T-helper 2 cell (primary cell): Measurements from ENCODE around the gene TNP2.
A peak's percentile ranks its signal among the peaks of the same experiment; 100 is the strongest.
"Not testable (repeated sequence)": the region's sequence is repeated elsewhere in the genome, so short reads cannot be mapped to it uniquely, and the experiment has no call there.

Source experiments
- DNase-seq, 5 experiments: peaks; one replicate each; pipeline versions ENCODE4 v3.0.0 to v3.0.0-alpha.2; 2012 to 2022

Gene TNP2

DNA sequence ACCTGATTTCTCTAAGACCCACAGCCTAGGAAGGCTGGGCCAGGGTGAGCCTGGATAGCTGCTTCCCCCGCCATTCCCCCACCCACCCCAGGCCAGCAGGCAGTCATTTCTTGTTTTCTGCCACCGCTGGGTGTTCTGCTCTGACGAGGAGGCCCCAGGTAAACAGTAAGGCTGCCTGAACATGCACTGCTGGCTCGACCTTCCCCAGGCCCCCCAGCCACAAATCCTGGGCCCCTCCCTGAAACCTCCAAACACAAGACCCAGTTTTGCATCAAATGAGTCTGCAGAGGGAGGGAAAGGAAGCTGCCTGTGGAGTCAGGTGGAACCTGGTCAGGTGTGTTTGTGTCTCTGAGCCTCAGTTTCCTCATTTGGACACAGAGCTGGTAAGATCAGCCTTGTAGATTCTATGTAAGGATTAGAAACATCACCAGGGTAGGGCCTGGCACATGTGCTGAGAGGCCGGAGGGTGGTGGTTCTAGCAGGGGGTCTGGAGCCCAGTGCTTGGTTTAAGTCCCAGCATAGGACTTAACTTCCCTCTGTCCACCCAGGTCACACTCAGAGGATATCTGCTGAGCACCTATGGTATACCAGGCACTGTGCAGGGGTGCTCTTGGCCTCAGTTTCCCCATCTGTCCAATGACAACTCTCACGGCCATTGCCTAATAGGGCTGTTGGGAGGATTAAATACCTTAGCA, 30.9 kb upstream of the TNP2 start:
- DNase-seq, result no peak

DNA sequence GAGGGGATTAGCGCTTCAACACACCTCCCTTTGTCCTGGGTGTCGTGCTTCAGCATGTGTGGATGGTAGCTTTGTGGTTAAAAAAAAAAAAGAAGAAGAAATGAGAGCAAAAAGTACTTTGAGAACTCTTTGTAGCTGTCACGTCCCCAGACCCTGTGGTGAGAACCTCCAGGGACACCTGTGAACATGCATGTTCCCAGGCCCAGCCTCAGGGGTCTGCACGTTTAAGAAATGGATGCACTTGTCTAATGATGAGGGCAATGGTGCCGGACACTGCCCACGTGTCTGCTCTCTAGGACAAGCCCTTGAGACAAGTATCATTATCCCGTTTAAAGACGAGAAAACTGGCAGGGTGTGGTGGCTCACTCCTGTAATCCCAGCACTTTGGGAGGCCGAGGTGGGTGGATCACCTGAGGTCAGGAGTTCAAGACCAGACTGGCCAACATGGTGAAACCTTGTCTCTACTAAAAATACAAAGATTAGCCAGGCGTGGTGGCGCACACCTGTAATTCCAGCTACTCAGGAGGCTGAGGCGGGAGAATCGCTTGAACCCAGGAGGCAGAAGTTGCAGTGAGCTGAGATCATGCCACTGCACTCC, 29.9 kb upstream of the TNP2 start:
- not testable (repeated sequence) for DNase-seq

DNA sequence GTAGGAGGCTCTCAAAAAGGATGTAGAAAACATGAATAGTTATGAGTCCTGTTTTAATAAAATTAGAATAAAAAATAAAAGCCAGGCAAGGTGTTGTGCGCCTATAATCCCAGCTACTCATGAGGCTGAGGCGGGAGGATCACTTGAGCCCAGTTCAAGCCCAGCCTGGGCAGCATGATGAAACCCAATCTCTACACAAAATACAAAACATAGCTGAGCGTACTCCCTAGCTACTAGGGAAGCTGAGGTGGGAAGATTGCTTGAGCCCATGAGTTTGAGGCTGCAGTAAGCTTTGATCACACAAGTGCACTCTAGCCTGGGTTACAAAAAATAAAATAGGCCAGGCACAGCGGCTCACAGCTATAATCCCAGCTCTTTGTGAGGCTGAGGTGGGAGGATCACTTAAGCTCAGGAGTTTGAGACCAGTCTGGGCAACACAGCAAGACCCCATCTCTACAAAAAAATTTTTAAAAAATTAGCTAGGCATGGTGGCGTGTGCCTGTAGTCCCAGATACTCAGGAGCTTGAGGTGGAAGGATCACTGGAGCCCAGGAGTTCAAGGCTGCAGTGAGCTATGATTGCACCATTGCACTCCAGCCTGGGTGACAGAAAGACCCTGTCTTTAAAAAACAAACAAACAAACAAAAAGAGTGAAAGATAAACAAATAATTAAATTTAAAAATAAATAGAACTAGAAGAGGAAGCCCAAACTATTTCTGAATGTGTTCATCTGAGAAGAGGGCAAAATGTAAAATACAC, 29.2 kb upstream of the TNP2 start:
- no peak for DNase-seq

DNA sequence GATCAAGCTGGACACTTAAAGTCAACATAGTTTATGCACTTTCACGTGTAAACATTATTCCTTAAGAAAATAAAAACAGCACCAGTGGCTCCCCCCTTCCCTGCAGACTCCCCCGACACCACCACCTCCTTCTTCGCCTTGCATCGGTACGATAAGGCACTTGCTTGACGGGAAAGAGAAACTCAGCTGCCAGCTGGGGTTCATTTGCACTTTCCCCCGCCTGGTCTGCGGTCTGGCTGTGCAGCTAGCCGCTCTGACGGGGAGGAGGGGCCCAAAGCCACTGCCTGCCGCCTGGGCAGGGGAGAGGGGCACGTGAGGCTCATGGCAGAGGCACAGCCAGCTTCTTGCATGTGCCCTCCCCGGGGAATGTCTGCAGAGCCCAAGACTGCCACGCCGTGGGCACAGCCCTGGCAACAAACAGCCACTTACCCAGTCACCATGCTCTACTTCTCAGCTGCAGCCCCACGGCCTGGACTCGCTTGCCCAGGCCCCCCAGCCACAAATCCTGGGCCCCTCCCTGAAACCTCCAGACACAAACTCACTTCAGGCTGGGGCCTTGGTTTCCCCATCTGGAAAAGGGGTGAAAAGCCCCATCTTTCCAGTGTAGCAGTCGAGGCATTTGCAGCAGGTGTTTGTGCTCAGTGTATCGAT, 28.5 kb upstream of the TNP2 start:
- peak; percentile 17 to 90 (median 35) for DNase-seq

DNA sequence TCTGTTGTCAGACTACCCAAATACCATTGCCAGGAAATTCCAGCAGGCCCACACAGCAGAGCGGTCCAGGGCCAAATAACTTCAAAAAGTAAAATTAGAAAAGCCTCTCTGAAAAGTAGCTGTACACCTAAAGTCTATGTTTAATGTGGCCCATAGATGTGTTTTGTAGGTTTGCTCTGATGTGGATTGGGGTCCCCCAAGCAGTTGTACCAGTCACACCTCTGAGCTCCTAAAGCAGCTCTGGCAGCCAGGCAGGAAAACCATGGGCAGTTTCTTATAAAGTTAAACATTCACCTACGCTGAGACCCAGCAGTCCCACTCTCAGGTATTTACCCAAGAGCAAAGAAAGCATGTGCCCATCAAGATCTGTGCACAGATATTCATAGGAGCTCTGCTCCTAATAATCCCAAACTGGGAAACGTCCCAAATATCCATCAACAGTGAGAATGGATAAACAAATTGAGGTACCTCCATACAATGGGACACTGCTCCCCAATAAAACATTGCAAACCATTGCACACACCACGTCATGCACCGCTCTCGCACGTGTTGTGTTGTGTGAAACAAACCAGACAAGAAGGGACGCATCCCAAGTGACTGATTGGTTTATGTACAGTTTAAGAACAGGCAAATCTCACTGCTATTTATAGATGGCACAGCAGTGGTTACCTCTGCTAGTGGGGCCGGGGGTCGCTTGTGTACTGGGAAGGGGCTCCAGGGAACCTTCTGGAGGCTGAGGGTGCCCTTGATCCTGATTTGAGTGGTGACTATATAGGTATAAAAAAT, 27.8 kb upstream of the TNP2 start:
- DNase-seq, result no peak

DNA sequence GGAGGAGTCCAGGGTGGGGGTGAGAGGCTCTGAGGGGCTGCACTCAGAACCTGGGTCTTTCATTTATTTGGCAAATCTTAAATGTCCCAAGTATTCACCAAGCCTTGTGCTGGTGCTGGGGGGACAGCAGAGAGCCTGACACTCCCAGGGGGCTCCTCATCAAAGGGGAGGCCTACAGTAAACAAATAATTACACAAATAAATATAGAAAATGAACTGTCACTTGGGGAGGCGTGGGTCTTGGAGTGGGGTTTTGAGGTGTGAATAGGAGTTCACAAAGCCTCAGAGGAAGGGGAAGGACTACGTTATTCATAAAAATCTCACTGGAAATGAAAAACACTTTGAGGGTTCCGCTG, 27.2 kb upstream of the TNP2 start:
- DNase-seq, result no peak

DNA sequence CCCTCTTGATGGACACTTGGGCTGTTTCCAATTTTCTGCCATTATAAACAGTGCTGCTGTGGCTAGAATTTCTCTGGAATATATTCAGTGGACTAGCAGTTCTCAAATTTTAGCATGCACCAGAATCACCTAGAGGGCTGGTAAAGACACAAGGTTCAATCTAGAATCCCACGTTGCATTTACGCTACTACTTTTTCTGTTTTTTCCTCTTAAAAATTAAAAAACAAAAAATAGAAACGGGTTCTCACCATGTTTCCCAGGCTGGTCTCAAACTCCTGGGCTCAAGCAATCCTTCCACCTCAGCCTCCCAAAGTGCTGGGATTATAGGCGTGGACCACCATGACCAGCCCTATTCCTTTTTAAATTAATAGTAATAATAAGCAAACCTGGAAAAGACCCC, 26.5 kb upstream of the TNP2 start:
- DNase-seq, result no peak

DNA sequence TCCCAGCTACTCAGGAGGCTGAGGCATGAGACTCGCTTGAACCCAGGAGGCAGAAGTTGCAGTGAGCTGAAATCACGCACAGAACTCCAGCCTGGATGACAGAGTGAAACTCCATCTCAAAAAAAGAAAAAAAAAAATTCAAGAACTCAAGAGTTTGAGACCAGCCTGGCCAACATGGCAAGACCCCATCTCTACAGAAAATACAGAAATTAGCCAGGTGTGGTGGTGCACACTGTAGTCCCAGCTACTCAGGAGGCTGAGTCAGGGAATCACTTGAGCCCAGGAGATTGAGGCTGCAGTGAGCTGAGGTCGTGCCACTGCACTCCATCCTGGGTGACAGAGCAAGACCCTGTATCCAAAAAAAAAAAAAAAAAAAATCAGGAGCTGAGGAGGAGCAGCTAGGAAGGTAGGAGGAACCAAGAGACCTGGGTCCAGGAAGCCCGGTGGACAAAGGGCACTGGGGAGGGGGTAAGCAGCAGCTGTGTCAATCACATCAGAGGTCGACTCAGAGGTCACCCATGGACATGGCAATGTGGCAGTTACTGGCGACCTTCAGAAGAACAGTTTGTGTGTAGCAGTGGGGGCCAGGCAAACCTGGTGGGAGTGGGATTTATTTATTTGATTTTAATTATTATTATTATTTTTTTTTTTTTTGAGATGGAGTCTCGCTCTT, 23.1 kb upstream of the TNP2 start:
- no peak for DNase-seq

DNA sequence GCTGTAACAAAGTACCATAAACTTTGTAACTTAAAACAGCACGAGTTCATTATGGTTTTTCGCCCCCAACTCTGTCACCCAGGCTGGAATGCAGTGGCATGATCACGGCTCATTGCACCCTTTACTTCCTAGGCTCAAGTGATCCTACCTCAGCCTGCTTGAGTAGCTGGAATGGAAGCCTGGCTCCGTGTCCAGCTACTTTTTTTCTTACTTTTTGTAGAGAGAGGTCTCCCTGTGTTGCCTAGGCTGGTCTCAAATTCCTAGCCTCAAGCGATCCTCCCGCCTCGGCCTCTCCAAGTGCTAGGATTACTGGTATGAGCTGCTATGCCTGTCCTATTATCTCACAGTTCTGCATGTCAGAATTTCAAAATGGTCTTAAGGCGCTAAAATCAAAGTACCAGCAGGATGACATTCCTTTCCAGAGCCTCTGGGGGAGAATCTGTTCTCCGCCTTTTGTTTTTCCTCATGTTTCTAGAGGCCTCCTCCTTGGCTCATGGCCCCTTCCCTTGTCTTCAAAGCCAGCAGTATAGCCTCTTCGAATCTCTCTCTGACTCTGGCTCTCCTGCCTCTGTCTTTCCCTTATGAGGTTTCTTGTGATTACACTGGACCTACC, 22.1 kb upstream of the TNP2 start:
- DNase-seq, result no peak

DNA sequence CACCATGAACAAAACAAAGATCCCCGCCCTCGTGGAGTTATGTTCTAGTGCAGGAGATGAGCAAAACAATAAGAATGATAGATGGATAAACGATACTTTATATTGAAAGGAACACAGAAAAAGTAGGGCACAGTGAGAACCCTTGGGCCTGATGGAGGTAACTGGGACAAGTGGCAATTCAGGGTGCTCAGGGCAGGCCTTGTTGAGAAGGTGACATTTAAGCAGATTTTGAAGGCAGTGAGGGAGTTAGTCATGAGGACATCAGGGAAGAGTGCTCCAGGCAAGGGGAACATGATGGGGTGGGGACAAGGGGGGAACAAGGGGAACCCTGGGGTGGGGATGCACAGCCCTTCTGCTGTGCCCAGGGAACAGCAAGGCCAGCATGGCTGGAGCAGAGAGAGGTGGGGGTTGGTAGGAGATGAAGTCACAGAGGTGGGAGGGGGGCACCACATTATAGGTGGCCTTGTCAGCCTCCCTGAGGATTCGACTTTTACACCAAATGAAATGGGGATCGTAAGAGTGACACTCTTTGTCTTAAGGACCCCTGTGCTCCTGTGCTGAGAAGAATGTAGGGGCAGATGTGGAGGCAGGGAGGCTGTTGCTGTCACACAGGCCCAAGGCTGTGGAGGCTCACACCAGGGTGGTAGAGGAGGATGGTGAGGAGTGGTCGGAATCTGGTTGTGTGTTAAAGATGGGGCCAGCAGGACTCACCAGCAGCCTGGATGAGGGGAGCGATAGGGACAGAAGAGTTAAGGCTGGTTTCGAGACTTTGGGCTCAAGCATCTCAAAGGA, 21.2 kb upstream of the TNP2 start:
- DNase-seq, result no peak

DNA sequence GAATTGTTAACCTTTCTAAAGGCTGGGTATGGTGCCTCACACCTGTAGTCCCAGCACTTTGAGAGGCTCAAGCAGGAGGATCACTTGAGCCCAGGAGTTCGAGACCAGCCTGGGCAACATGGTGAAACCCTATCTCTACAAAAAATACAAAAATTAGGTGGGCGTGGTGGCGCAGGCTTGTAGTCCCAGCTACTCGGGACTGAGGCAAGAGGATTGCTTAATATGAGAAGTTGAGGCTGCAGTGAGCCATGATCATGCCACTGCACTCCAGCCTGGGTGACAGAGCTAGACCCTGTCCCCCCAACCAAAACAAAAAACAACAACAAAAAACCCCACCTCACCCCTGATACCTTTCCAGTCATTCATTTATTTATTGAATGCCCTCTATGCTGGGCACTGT, 20.6 kb upstream of the TNP2 start:
- DNase-seq, result not testable (repeated sequence)

DNA sequence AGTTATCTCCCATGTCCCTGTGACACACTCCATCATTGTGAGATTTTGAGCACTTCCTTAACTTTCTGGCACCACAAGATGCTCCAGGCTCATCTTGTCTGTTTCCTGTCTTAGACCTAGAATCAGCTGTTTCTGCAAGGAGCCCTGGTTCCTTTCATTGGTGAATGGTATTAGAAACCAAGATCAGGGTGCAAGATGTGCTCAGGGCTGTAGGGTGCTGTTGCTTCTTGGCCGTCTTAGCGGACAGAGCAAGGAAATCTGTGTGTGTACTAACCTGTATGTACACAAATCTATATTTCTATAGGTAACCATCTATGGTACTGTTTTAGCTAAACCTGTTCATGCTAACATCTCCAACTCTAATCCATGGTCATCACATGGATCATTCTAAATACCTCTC, 20.1 kb upstream of the TNP2 start:
- no peak for DNase-seq

DNA sequence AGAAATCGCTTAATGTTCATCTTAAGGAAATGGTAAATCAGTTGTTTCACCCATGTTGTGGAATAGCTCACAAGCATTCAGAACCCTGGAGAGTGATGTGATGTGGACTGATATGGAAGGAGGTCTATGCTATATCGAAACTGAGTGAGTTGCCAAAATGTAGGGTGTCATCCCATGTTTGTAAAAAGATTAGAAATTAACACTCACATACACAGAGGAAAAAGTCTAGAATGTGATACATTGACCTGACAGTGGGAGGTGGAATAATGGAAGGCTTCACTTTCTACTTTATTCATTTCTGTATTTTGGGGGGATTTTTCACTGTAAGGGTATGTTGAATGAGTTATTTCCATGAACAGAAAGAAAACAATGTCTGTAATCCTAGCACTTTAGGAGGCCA, 16.7 kb upstream of the TNP2 start:
- no peak for DNase-seq

DNA sequence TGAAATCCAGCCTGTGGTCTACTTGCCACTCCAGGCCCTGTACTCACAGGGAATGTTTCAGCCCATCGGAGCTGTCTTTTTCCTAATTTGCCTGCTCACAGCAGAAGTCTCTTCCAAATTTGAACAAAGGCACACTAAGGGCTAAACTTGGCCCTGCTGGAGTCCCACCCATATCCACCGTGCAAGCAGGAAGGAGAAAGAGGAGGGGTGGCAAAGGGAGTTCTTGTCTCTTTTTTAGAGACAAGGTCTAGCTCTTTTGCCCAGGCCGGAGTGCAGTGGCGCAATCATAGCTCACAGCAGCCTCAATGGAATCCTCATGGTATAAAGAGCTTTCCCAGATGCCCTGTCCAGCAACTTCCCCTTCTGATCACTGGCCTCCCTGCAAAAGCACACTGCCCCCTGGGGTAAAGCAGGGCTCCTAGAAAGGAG, 14.7 kb upstream of the TNP2 start:
- no peak for DNase-seq

DNA sequence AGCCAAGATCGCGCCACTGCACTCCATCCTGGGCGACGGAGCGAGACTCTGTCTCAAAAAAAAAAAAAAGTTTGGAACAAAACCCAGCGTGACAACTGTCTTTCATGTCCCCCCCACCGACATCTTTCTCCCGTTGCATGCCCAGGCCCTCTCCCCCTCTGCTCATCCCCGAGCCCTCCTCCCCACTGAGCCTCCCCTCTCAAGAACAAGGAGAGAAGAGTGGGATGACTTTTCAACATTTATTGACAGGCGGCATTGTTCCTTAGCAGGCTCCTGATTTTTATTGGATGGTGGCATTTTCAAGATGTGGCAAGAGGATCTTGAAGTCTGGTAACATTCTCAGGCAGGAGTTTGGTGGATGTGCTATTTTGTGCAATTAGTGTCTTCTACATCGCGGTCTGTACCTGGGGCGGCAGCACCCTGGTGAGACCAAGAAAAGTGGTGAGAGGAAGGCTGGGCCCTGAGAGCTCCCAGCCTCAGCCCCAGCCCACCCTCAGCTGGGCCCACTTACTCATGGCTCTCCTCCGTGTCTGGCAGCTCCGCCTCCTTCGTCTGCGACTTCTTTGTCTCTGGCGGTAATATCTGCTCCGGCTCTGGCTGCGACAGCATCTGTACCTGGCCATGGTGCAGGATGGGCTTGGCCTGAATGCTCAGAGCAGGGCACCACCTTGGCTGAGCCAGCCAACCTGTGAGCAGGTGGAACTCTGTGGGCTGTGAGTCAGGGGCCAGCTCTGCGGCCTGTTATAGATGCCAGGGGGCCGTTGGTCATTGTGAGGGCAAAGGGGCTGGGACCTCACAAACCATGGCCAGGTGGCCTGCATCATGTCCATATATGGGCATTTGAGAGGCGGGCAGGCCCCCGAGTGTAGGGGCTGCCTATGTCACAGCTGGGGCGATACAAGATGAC, 11.7 kb upstream of the TNP2 start, which contains the start of gene PRM1:
Gene PRM1 (minus strand): TSS at position 715 of the 907 bp plus-strand sequence. CDS start 92 bp downstream, at position 623.
- no peak for DNase-seq

DNA sequence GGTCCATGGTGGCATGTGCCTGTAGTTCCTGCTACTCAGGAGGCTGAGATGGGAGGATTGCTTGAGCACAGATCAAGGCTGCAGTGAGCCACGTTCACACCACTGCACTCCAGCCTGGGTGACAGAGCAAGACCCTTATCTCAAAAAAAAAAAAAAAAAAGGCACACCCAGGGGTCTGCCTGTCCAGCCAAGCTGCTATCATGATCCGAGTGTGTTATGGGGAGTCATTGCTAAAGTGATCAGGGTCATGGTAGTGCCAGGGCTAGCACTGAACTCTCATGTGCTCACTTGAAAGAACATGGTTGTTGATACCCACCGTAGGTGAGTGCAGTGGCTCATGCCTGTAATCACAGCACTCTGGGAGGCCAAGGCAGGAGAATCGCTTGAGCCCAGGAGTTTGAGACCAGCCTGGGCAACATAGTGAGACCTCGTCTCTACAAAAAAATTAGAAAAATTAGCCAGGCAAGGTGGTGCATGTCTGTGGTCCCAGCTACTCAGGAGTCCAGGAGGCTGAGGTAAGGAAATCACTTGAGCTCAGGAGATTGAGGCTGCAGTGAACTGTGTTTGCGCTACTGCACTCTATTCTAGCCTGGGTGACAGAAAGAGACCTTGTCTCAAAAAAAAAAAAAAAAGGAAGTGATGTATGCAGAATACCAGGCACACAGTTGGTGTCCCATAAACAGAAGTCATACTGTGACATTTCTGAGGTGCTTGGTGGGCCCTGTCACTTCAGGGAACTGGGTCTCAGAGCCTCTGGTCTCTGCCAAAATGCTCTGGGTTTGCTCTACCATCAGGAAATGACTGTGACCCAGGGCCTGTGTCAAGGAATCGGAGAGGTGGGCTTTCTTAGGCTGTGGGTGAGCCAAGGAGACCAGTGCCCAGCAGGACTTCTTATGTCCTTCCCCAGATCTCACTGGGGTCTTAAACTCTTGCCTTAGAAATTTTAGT, 9.8 kb upstream of the TNP2 start:
- no peak for DNase-seq

DNA sequence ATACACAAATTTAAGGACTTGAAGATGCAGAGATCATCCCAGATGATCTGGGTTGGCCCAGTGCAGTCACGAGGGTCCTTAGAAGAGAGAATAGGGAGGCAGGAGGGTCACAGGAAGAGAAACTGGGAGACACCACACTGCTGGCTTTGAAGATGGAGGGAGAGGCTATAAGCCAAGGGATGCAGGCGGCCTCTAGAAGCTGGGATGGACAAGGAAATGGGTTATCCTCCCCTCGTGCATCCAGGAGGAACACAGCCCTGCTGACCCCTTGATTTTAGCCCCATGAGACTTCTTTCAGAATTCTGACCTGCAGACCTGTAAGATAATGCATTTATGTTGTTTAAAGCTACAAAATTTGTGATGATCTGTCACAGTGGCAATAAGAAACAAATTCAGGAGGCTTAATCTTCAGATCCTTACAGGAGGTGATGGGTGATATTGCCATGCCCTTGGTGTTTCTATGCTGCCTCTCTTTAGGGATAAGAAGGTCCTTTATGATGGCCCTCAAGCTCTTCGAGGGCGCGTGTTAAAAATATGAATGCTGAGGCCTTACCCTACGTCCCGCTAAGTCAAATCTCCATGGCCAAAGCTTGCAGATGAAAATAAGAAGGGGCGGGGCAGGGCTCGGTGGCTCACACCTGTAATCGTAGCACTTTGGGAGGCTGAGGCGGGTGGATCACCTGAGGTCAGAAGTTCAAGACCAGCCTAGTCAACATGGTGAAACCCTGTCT, 8.6 kb upstream of the TNP2 start:
- no peak for DNase-seq
